Left lung (tissue), 10 donors: ENCODE results near the gene TFIP11. TPM values are rescaled to one million over a fixed set of nuclear protein-coding genes. Genes with fewer than 3 reads are reported as not detected.

Source experiments
- ATAC-seq: fragments of 200-7000 bp; cut with Tn5 transposase; one replicate; pipeline ENCODE4 v1.9.1; 2020; ENCODE audit warnings: moderate library complexity
- DNase-seq, 4 donors: peaks; one replicate each; pipeline ENCODE4 v3.0.0-alpha.2; 2013 to 2020
- H3K27ac ChIP-seq, 2 donors: fragments of 200-600 bp; sonication (generic) in 1 of 2; one replicate each; pipeline versions ENCODE4 v1.5.0 to v1.8.0; 2020 to 2021
- H3K27me3 ChIP-seq, 2 donors: fragments of 200-600 bp; sonication (generic) in 1 of 2; one replicate each; pipeline versions ENCODE4 v1.5.0 to v1.8.0; 2020 to 2021
- H3K36me3 ChIP-seq, 2 donors: fragments of 200-600 bp; sonication (generic) in 1 of 2; one replicate each; pipeline versions ENCODE4 v1.5.0 to v1.8.0; 2020 to 2021
- H3K4me1 ChIP-seq, 2 donors: fragments of 200-600 bp; one replicate each; pipeline ENCODE4 v1.8.0; 2021
- H3K4me3 ChIP-seq, 2 donors: fragments of 200-600 bp; sonication (generic) in 1 of 2; one replicate each; pipeline versions ENCODE4 v1.5.0 to v1.8.0; 2020 to 2021; ENCODE audit warnings: mild to moderate bottlenecking in 1 of 2
- H3K9me3 ChIP-seq, 2 donors: fragments of 200-600 bp; sonication (generic) in 1 of 2; one replicate each; pipeline versions ENCODE4 v1.5.0 to v1.8.0; 2020 to 2021
- CTCF ChIP-seq, 2 donors: fragments of 200-600 bp; sonication (generic) in 1 of 2; IDR thresholded peaks; one replicate each; pipeline versions ENCODE4 v1.5.0 to v1.8.0; 2021; ENCODE audit warnings: antibody characterized with exemption in 2 of 2
- intact Hi-C, 2 donors: fragments of 100-400 bp; cut with DNase I; formaldehyde crosslinking; loops; one replicate each; pipeline versions ENCODE4 v1.11.2 to v1.14.2; 2022
- polyA plus RNA-seq, 6 donors: library from polyadenylated mRNA; unstranded; fragments of 120-200 nt; gene quantifications; one replicate each; pipeline ENCODE4 v1.2.1, GENCODE V29; 2013; ENCODE audit not compliant: insufficient read length in 6 of 6
- total RNA-seq, 2 donors: library from RNA; stranded (reverse); fragmentation: NEBNext Ultra II Directional; extraction: Animal tissue kit (Norgen Biotek cat#: 25700); gene quantifications; one replicate each; pipeline ENCODE4 v1.2.1, GENCODE V29; 2021
- donor health status: DM: no; HTN: yes; CAD: no.
- donor health status: DM: no; HTN: no; CAD: no.

Gene TFIP11
- total and polyA plus RNA-seq, 8 donors, result 32.1 to 39.9 (median 36.8) TPM

GRCh38 chr22:26524870-26525269 is 12.6 kb upstream of the TFIP11 start:
- no peak overlapping the region for H3K27ac ChIP-seq
- H3K36me3 ChIP-seq, result peaks cover 0 to 65% of the 10 kb centered on the region in 2 donors
- H3K4me1 ChIP-seq, result peaks cover 3 to 14% of the 10 kb centered on the region in 2 donors
- DNase-seq, result no peak
- ATAC-seq, result no peak
- H3K27me3 ChIP-seq, result no peaks in the 10 kb centered on the region
- no peak for TF ChIP-seq CTCF (IDR thresholded peaks at IDR 0.05)
- H3K9me3 ChIP-seq, result no peaks in the 10 kb centered on the region
- intact Hi-C loops, result no loop called here
- no peak overlapping the region for H3K4me3 ChIP-seq

GRCh38 chr22:26522592-26522991 is 10.3 kb upstream of the TFIP11 start:
- intact Hi-C loops, result no loop called here
- TF ChIP-seq CTCF (IDR thresholded peaks at IDR 0.05), result no peak
- no peak for DNase-seq
- no peak for ATAC-seq
- Histone ChIP-seq H3K27me3 (no peaks in the 10 kb centered on the region), H3K36me3 (peaks cover 0 to 48% of the 10 kb centered on the region in 2 donors), H3K27ac (no peak overlapping the region), H3K4me3 (no peak overlapping the region), H3K9me3 (no peaks in the 10 kb centered on the region), H3K4me1 (no peaks in the 10 kb centered on the region)

GRCh38 chr22:26522012-26522411 is 9.7 kb upstream of the TFIP11 start:
- no peak for DNase-seq
- Histone ChIP-seq H3K27ac (no peak overlapping the region), H3K4me1 (no peaks in the 10 kb centered on the region), H3K9me3 (no peaks in the 10 kb centered on the region), H3K27me3 (no peaks in the 10 kb centered on the region), H3K36me3 (peaks cover 0 to 42% of the 10 kb centered on the region in 2 donors), H3K4me3 (no peak overlapping the region)
- no peak for TF ChIP-seq CTCF (IDR thresholded peaks at IDR 0.05)
- intact Hi-C loops, result no loop called here
- ATAC-seq, result no peak

- ATAC-seq, result no peak
- TF ChIP-seq CTCF (IDR thresholded peaks at IDR 0.05), result no peak
- Histone ChIP-seq H3K27me3 (no peaks in the 10 kb centered on the region), H3K9me3 (no peaks in the 10 kb centered on the region), H3K27ac (no peak overlapping the region), H3K4me3 (no peak overlapping the region), H3K4me1 (peaks cover 7 to 12% of the 10 kb centered on the region in 2 donors), H3K36me3 (no peaks in the 10 kb centered on the region)
- no peak for DNase-seq
- intact Hi-C loops, result no loop called here
Observed at GRCh38 chr22:26517429-26517828, 5.2 kb upstream of the TFIP11 start.

GRCh38 chr22:26516503-26516902 is 4.2 kb upstream of the TFIP11 start:
- Histone ChIP-seq H3K27me3 (no peaks in the 10 kb centered on the region), H3K9me3 (no peaks in the 10 kb centered on the region), H3K36me3 (no peaks in the 10 kb centered on the region), H3K4me1 (peaks cover 9 to 17% of the 10 kb centered on the region in 2 donors), H3K27ac (no peak overlapping the region), H3K4me3 (no peak overlapping the region)
- no peak for TF ChIP-seq CTCF (IDR thresholded peaks at IDR 0.05)
- DNase-seq, result no peak
- no peak for ATAC-seq
- intact Hi-C loops, result no loop called here
